ENCODE measurements around the gene GNAT1. TPM values are rescaled to one million over a fixed set of nuclear protein-coding genes. Genes with fewer than 3 reads are reported as not detected.

Gene GNAT1
- total and polyA plus RNA-seq, 2 of the 13 experiments (the other 11 are each of a cell fraction or from before 2014, with no cell fraction given): 0.15 TPM; not detected in 1

DNA sequence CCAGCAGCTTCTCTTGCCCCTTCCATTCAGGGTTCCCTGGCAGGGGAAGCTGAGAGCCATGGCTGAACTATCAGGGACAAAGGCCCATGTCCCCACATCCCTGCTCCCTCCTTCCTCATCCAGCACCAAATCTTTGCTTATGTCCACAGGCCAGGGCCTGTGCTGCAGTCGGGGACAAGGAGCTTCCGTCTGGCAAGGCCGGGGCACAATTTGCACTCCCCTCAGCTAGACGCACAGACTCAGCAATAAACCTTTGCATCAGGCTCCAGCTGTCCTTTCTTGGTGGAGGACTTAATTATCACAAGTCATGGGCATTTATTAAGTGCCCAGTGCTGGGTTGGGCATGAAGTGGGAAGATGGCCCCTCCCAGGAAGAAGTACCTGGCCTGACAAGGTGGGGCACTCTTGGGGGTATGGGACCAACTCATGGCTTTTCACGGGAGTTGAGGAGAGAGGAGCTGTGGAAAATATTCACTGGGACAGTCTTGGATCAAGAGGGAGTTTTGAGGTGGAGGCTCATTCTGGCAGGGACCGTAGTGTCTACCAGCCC is 4.9 kb downstream of the GNAT1 start (continued):
- TF ChIP-seq EP300 (IDR thresholded peaks at IDR 0.05; ENCODE audit: low read depth in 2 of 2, low read length in 2 of 2) (no peak), EP300 (CRISPR knock-in tag; IDR thresholded peaks at IDR 0.05; ENCODE audit: borderline replicate concordance) (0 out of 2 replicates have a peak, but pooled peaks have one; percentile 1), JARID2 (CRISPR knock-in tag; IDR thresholded peaks at IDR 0.05; ENCODE audit: insufficient replicate concordance) (no peak), ZNF256 (CRISPR knock-in tag; conservative IDR thresholded peaks at IDR 0.05) (0 out of 2 replicates have a peak, but pooled peaks have one; percentile 5), ZNF160 (CRISPR knock-in tag; IDR thresholded peaks at IDR 0.05) (0 out of 2 replicates have a peak, but pooled peaks have one; percentile 41), DR1 (CRISPR knock-in tag; IDR thresholded peaks at IDR 0.05) (peak; percentile 2; the same call in 1 of the 2 replicates), HDAC2 (CRISPR knock-in tag; IDR thresholded peaks at IDR 0.05) (no peak), PRMT3 (CRISPR knock-in tag; IDR thresholded peaks at IDR 0.05; ENCODE audit: borderline replicate concordance, low read depth) (peak; percentile 16; the same call in 1 of the 2 replicates), ZNF891 (CRISPR knock-in tag; IDR thresholded peaks at IDR 0.05) (peak; percentile 56; the same call in 1 of the 2 replicates), HNF4G (IDR thresholded peaks at IDR 0.05; ENCODE audit: borderline replicate concordance, low read depth, low read length) (0 out of 2 replicates have a peak, but pooled peaks have one; percentile 2), HNF4G (CRISPR knock-in tag; IDR thresholded peaks at IDR 0.05; ENCODE audit: borderline replicate concordance, low read depth) (no peak), ZNF329 (CRISPR knock-in tag; IDR thresholded peaks at IDR 0.05; ENCODE audit: low read depth) (0 out of 2 replicates have a peak, but pooled peaks have one; percentile 17), ZNF282 (IDR thresholded peaks at IDR 0.05; ENCODE audit: partially characterized antibody) (no peak), ZFP91 (CRISPR knock-in tag; IDR thresholded peaks at IDR 0.05; ENCODE audit: borderline replicate concordance) (peak; percentile 3; the same call in 1 of the 2 replicates), SP4 (CRISPR knock-in tag; IDR thresholded peaks at IDR 0.05) (0 out of 2 replicates have a peak, but pooled peaks have one; percentile 10), ZNF263 (CRISPR knock-in tag; IDR thresholded peaks at IDR 0.05) (0 out of 2 replicates have a peak, but pooled peaks have one; percentile 21), ZNF564 (CRISPR knock-in tag; IDR thresholded peaks at IDR 0.05) (0 out of 2 replicates have a peak, but pooled peaks have one; percentile 11), DZIP1 (CRISPR knock-in tag; IDR thresholded peaks at IDR 0.05) (0 out of 2 replicates have a peak, but pooled peaks have one; percentile 45), SMAD1 (CRISPR knock-in tag; IDR thresholded peaks at IDR 0.05; ENCODE audit: borderline replicate concordance, low read depth) (0 out of 2 replicates have a peak, but pooled peaks have one; percentile 20), ZNF556 (CRISPR knock-in tag; IDR thresholded peaks at IDR 0.05; ENCODE audit: borderline replicate concordance) (no peak), SIX4 (CRISPR knock-in tag; IDR thresholded peaks at IDR 0.05) (0 out of 2 replicates have a peak, but pooled peaks have one; percentile 3), XRCC5 (optimal IDR thresholded peaks at IDR 0.05; ENCODE audit: low read length) (peak; percentile 3), ZNF7 (CRISPR knock-in tag; IDR thresholded peaks at IDR 0.05) (no peak)
- TF ChIP-seq, protein P1, sequence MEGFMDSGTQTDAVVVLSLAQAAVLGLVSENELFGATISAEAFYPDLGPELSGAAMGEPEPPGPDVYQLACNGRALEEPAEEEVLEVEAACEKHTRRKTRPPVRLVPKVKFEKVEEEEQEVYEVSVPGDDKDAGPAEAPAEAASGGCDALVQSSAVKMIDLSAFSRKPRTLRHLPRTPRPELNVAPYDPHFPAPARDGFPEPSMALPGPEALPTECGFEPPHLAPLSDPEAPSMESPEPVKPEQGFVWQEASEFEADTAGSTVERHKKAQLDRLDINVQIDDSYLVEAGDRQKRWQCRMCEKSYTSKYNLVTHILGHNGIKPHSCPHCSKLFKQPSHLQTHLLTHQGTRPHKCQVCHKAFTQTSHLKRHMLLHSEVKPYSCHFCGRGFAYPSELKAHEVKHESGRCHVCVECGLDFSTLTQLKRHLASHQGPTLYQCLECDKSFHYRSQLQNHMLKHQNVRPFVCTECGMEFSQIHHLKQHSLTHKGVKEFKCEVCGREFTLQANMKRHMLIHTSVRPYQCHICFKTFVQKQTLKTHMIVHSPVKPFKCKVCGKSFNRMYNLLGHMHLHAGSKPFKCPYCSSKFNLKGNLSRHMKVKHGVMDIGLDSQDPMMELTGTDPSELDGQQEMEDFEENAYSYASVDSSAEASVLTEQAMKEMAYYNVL (CRISPR knock-in tag; IDR thresholded peaks at IDR 0.05; ENCODE audit: borderline replicate concordance): 0 out of 2 replicates have a peak, but pooled peaks have one; percentile 5

All from HepG2 (cell line).